GM21737 (cell line): ENCODE results near the gene SETBP1.

Experiments
- ATAC-seq: cut with Tn5 transposase; IDR thresholded peaks from one replicate; pipeline ENCODE4 v1.9.1; 2021; ENCODE audit warnings: mild to moderate bottlenecking, moderate library complexity; ENCODE audit not compliant: unreplicated experiment

SETBP1 gene

GRCh38 chr18:44754567-44754966 lies 73.9 kb downstream of the SETBP1 start:
- no peak for ATAC-seq

- peak; percentile 93 for ATAC-seq
Observed at GRCh38 chr18:44758861-44759631, 78.4 kb downstream of the SETBP1 start.

DNA sequence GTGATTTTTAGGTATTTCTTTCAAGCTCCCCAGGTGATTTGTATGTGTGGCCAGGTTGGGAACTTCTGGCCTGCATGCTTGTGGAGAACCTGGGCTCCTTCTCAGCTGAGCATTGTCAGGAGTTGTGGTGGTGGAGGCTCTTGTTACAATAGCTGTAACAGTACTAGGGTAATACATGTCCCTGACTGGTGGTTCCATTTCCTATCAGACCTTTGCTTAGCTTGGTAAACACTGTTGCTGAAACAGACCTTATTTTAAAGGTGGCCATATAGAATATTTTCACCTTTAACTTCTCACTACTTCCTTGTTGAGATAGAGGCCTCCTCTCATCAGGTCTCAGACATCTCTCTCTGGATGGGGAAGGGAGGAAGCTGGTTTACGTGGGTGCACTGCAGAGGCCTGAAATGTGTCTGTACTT lies 79.2 kb downstream of the SETBP1 start:
- peak; percentile 56 for ATAC-seq

DNA sequence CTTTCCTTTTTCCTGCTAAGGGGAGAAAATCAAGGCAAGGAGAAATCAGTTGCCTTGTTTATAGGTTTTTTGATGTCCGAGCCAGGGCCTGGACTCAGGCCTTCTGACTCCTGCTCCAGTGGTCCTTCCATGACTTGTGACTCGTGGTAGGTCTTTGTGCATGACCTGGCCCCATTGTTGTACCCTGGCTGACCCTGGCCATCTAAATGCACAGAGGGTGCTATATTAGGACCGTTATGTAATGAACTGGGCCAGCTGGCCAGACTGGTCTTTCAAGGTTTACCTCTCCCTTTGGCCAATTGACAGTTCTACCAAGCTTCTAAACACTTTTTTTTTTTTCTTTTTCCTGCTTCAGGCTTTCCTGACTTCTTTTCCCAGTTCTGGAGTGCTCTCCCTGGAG lies 81.1 kb downstream of the SETBP1 start:
- ATAC-seq = no peak

DNA sequence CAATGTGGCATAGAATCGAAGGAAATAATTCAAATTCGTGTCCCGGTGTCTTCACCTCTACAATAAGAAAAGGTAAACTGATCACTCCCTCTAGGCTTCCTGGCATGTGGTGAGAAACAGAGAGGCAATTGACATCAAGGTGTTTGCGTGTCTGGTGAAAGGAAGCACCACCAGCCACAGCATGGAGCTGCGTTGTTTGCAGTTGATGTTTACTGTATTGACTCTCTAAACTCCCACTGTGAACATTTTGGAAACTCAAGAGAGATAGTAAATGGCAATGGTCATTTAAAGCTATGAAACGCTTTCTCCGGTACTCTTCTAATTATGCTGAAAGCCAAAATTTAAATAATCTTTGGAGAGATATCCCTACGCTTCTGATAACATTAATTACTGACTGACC lies 82.6 kb downstream of the SETBP1 start:
- ATAC-seq = no peak

- ATAC-seq = no peak
Observed at GRCh38 chr18:44764863-44765262, 84.2 kb downstream of the SETBP1 start.

DNA sequence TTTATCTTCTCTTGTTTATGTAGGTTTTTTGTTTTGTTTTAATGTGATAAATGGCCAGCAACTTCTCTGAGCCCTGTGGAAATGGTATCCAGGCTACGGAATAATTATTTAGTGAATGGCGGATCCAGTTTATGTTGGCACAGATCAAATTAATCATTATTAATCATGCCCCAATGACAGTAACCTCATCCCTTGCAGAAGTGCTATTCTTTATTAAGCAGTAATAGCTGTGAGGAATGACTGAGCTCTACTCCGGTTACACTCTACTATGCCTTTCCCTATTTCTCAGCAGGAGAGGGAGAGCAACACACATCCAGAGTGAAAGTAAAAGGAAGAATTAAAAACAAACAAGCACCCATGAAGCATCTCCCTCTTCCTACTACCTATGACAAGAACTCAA lies 84.8 kb downstream of the SETBP1 start:
- no peak for ATAC-seq

- no peak for ATAC-seq
Observed at GRCh38 chr18:44766450-44766849, 85.8 kb downstream of the SETBP1 start.

- no peak for ATAC-seq
Observed at GRCh38 chr18:44767807-44768206, 87.1 kb downstream of the SETBP1 start.

- ATAC-seq = no peak
Observed at GRCh38 chr18:44770641-44771040, 90.0 kb downstream of the SETBP1 start.

- ATAC-seq = no peak
Observed at GRCh38 chr18:44771572-44771955, 90.9 kb downstream of the SETBP1 start.

DNA sequence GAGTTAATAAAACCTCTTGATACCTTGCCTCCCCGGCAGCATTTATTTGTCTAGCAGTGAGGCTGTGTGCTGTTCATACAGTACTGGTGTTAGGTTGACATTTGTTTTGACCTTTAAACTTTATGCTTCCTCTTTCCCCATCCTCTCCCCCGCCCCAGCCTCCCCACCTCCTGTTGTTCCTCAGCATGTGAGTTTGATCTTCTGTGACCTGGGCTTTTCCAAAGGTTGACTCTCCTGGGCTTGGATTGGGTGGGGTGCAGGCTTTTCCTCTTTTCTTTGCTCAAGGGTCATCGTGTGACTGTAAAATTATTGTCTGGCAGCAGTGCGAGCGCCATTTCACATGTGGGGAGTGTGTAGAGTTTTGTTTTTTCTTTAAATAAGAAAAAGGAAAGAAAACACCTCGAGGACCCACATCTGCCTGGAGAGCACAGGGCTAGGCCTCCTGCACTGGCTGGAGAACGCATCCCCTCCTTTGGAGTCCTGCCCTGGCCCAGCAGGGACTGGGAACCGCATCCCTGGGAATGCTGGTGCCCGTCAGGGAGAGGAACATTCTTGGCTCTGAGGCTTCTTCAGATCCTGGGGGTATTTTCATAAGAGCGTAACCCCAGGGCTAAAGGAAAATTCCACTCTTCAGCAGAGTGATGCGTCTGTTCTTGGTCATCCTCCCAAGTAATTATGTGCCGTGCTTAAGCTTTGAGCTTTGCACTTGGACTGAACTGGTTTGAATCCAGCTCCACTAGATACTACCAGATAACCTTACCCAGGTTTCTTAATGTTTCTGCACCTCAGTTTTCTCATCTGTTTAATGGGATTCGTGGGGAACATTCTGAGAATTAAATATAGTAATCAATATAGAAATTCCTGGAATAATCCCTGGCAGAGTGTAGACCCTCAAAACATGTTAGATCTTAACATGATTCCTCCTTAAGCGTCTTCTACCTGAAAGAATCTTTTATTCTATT lies 91.5 kb downstream of the SETBP1 start:
- no peak for ATAC-seq

GRCh38 chr18:44773640-44774155 lies 93.0 kb downstream of the SETBP1 start:
- no peak for ATAC-seq

DNA sequence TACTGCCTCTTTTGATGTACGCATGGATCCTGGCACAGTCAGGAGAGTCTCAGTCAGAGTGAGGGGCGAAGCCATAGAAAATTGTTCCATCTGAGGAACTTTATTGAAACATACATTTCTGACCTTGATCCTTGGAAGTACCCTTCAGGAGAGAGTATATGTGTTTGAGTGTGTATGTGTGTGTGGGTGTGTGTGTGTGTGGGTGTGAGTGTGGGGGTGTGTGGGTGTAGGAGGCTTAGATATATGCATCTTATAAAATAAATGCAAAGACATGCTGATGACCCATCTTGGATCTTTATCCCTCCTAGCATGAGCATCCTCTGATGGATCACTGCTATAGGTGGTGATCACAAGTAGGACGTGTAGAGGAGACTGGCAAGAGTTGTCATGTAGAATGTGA lies 93.5 kb downstream of the SETBP1 start:
- no peak for ATAC-seq

GRCh38 chr18:44777457-44778192 lies 96.9 kb downstream of the SETBP1 start:
- ATAC-seq = no peak

GRCh38 chr18:44778788-44779187 lies 98.1 kb downstream of the SETBP1 start:
- ATAC-seq = no peak

DNA sequence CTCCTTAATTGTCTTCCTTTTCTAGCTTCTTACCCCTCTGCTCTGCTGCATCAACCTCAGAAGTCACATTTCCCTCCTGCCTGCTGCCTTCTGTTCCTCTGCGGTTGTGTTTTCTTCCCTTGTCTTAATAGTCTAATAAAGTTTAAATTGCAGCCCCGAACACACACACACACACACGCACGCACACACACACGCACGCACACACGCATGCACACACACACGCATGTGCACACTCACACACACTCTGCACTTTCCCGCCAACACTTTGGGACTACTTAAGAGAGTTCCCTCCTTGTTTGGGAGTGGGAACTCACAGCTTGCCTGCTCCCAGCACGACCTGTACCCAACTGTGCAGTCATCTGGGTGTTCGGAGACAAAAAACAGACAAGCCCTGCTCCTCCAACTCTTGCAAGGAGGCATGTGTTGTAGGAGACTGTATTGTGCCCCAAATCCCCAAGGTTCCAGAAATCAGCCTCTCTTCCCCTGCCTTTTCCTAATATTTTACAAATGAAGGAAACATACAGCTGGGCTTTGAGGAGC lies 99.1 kb downstream of the SETBP1 start:
- no peak for ATAC-seq

- ATAC-seq = no peak
Observed at GRCh38 chr18:44781886-44782285, 101.2 kb downstream of the SETBP1 start.

DNA sequence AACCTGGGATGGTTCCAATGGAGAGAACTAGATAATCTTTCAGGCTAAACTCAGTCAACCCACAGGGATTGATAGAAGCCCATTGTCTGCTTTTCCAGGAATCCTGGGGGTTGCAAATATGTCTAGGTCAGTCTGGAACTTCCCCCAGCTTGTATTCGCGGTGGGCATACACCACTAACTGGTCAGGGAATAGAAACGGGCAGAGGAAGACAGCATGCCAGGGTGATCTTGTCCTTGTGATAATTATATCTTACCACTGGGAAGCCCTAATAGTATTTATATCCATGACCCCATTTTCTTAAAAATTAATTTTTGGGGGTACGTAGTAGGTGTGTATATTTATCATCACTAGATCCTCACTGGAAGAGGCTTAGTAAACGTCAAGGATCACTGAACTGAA lies 101.9 kb downstream of the SETBP1 start:
- no peak for ATAC-seq

- no peak for ATAC-seq
Observed at GRCh38 chr18:44783371-44783770, 102.7 kb downstream of the SETBP1 start.

GRCh38 chr18:44786257-44786656 lies 105.6 kb downstream of the SETBP1 start:
- peak; percentile 22 for ATAC-seq
